Epithelial cell of esophagus (primary cell): ENCODE results near the gene SMYD3.

ENCODE experiments used
- DNase-seq: peaks from one replicate; pipeline ENCODE4 v3.0.0; 2010; ENCODE audit warnings: low read depth
- H3K4me3 ChIP-seq: 2 replicates; pipeline ENCODE4 v1.5.1; 2011; ENCODE audit warnings: mild to moderate bottlenecking, low read length, control low read depth
- TF ChIP-seq, protein P1 (sequence below): IDR thresholded peaks from 2 replicates; pipeline ENCODE4 v1.5.1; 2011; ENCODE audit warnings: low read depth, mild to moderate bottlenecking, low read length, control low read depth, inconsistent platforms; ENCODE audit not compliant: insufficient read depth; ENCODE audit errors: missing control alignments

The SMYD3 gene

DNA sequence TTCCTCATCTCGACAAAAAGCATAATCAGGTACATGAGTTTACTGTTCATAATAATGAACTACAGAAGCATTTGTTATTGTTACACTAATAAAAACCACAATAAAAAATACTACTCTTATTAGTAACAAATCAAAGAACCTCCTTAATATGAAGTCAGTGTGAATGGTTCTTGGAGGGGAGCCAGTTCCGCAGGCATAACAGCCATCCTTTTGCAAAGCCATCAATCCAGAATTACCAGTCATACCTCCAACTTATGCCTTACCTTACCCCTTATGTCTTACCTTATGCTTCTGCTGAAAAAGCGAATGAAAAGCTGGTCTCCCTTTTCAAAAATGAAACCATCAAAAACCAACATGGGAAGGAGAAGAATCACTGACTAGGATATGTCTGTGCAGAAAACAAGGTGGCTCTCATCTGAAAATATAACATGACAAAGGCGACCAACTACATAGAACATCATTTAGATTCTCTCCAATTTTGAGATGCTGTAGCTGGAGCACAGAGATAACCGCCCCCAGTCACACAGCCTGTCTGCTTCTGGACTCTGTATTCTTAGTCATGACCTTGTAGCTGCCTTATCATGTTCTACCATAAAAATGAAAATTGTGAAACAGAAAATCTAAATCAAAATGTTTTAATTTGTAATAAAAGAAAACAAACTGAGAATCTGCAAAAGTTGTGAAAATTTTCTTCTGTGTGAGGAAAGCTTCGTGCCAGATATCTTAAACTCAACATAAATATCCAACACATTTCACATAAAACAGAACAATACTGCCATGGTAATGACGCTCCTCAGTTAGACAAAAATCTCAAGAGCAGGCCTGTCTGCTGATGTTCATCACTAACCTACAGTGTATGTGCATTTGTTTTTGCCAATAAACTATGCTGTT lies 438.2 kb downstream of the SMYD3 start:
- TF ChIP-seq, protein P1, sequence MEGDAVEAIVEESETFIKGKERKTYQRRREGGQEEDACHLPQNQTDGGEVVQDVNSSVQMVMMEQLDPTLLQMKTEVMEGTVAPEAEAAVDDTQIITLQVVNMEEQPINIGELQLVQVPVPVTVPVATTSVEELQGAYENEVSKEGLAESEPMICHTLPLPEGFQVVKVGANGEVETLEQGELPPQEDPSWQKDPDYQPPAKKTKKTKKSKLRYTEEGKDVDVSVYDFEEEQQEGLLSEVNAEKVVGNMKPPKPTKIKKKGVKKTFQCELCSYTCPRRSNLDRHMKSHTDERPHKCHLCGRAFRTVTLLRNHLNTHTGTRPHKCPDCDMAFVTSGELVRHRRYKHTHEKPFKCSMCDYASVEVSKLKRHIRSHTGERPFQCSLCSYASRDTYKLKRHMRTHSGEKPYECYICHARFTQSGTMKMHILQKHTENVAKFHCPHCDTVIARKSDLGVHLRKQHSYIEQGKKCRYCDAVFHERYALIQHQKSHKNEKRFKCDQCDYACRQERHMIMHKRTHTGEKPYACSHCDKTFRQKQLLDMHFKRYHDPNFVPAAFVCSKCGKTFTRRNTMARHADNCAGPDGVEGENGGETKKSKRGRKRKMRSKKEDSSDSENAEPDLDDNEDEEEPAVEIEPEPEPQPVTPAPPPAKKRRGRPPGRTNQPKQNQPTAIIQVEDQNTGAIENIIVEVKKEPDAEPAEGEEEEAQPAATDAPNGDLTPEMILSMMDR = no peak
- peak; percentile 84 for DNase-seq
- no peak overlapping the region for H3K4me3 ChIP-seq

- no peak for DNase-seq
- TF ChIP-seq, protein P1 = no peak
- no peak overlapping the region for H3K4me3 ChIP-seq
These were observed 438.9 kb downstream of the SMYD3 start for GRCh38 chr1:246068217-246068512.

DNA sequence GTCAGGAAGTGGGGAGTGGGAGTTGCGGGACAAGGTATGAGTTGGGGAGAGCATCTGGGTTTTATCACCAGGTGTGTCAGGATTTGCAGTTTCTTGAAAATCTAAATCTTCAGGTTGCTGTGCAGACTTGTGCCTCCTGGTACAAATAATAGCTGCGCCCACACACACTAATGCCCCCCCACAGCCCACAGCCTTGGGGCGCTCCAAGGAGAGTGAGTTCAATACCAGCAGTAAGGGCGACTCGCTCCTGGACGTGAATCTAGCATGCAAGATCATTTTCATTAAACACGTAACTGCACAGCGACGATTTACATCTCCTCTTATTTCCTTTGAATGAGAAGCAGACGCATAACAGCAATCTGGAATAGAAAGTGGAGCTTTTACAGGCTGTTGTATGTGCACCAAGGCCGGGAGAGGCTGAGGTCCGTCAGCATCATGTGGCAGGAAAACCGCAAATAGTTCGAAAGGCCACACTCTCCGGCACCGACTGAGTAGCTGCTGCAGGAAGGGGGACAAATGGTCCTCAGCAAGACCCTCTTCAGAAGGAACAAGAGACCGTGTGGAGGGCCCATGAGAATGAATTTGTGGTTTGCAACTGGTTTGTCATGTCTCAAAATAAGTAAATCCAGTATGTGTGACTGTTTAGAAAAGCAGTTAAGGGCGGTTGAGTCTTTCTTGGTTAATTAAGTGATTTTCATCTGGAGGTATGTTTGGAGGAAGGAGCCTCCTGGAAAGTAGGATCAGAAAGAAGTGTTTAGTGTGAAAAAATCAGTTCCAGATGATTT lies 439.5 kb downstream of the SMYD3 start:
- H3K4me3 ChIP-seq = no peak overlapping the region
- no peak for DNase-seq
- TF ChIP-seq, protein P1 = no peak

GRCh38 chr1:246066573-246066972 lies 440.5 kb downstream of the SMYD3 start:
- TF ChIP-seq, protein P1 = no peak

DNA sequence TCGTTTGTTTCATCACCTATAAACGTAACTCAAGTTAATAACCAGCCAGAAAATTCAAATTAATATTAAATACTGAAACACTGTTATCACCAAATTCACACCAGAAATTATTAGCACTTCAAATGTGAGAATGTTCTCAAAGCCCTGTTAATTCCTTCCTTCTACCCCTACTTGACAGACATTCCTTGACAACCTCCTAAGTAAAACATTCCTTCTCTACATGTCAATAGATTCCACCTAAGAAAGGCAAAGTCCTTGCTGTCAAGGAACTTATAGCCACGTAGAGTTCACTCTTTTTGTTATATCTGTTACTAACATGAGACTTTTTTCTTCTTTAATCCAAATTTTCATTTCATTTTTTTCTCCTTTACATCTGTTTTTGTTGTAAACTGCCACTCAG lies 441.5 kb downstream of the SMYD3 start:
- H3K4me3 ChIP-seq = no peak overlapping the region
- no peak for DNase-seq
- TF ChIP-seq, protein P1 = no peak

More at GRCh38 chr1:246066573-246066972, 440.5 kb downstream of the SMYD3 start:
- no peak for DNase-seq
- H3K4me3 ChIP-seq = no peak overlapping the region

- TF ChIP-seq, protein P1 = no peak
- DNase-seq = no peak
- no peak overlapping the region for H3K4me3 ChIP-seq
These were observed 442.2 kb downstream of the SMYD3 start for GRCh38 chr1:246064891-246065290.
